GM21576 (cell line): ENCODE data around the gene ALPK3.

Experiments
- ATAC-seq: cut with Tn5 transposase; IDR thresholded peaks from one replicate; pipeline ENCODE4 v1.9.1; 2021; ENCODE audit warnings: mild to moderate bottlenecking, moderate library complexity; ENCODE audit not compliant: unreplicated experiment

Gene ALPK3

GRCh38 chr15:84816694-84817465, at the start of gene ALPK3:
Gene ALPK3 (plus strand): TSS chr15:84817356. CDS start chr15:84817453, 97 bp downstream.
- ATAC-seq = no peak

DNA sequence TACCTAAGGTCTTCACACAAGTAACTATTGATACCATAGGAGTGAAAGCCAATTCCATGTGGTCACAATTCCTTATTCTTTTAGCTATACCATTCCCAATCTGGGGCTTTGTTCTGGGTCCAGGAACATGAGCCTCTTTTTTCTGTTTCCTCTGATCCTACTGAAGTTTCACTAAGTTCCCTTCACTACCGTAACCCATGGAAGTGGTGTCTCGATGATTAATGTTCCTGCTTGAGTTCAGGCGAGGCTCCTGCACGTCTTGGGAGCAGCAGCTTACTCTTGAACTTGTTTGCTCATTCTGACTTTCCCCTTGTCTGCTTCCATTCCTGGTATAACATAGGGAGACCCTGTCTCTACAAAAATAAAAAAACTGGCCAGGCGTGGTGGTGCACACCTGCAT, 45.1 kb upstream of the ALPK3 start:
- no peak for ATAC-seq

DNA sequence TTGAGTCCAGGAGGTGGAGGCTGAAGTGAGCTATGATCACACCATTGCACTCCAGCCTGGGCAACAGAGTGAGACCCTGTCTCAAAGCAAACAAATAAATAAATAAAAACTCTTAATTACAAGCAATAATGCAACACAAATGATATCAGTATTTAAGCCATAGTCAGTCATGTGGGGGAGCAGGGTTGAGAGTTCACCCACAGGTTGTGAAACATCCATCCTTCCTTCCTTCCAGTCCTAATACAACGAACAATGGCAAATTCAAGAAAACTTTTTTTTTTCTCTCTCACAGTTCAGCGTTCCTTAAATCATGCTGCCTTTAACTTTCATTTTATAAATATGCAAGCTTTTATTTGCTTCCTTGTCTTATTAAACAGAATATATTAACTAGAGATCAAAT, 44.7 kb upstream of the ALPK3 start:
- no peak for ATAC-seq

GRCh38 chr15:84773716-84774115, 43.4 kb upstream of the ALPK3 start:
- ATAC-seq = no peak

DNA sequence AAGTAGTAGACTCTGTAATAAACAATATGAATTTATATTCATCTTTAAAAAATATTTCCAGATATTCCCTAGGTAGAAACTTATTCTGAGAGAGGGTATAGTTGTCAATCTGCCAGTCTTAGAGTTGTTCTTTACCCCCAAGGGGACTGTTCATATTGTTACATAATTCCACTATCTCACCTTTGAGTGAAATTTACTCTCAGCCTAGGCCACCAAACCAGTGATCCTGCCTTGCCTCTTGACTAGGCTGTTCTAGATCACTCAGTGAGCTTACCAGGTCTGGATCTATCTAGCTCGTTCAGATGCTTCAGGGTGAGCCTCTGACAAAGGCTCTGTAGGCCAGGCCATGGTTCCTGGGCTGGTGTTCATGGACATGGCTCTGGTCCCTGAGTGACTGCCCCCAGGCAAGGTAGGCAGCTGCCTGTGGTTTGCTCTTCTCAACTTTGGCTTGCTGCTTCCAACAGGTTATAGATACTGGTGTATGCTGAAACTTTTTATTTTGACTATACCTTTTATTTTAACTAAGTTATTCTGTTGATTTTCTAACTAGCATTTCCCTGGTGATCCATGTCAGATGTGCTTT, 41.2 kb upstream of the ALPK3 start:
- no peak for ATAC-seq

GRCh38 chr15:84778194-84778593, 39.0 kb upstream of the ALPK3 start:
- ATAC-seq = no peak

DNA sequence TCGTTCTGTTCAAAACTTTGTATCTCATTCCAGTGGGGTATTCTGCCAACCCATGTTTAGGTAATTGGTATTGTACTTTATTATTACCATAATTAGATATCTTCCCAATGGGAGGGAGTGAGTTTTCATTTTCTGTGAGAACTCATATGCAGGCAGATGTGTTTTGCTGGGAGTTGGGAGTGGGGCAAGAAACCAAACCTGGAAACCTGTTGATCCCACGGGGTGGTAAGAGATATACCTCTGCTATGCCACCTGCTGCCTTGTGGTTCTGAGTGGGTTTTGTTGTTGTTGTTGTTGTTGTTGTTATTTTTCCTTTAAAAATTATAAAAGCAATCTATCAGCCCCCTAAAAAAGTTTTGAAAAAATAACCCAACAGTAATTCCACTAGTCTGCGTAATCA, 36.7 kb upstream of the ALPK3 start:
- ATAC-seq = no peak

DNA sequence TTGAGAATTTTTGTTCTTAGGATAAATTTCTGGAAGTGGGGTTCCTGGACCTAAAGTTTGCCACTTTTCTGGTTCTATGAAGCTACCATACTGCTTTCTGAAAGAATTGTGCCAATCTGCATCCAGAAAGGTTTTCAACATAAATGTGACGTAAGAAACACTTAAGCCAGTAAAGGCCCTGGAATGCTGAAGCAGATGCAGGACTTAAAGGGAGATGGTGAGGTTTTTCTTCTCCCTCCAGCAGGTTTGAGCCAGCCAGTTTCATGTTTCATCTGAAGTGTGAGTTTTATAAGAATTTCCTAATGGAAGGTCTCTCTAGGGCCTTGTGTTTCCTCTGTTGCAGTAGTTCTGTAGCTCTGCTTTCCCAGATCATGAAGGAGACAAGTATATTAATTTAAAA, 35.7 kb upstream of the ALPK3 start:
- ATAC-seq = no peak

GRCh38 chr15:84782346-84782745, 34.8 kb upstream of the ALPK3 start:
- no peak for ATAC-seq

GRCh38 chr15:84783493-84784251, 33.5 kb upstream of the ALPK3 start:
- ATAC-seq = no peak

DNA sequence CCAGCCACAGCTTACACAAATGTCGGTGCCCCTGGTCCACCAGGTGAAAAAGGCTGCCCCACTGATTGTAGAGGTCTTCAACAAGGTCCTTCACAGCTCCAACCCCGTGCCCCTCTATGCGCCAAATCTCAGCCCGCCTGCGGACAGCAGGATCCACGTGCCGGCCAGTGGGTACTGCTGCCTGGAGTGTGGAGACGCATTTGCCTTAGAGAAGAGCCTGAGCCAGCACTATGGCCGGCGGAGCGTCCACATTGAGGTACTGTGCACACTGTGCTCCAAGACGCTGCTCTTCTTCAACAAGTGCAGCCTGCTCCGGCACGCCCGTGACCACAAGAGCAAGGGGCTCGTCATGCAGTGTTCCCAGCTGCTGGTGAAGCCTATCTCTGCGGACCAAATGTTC, 32.9 kb upstream of the ALPK3 start:
- ATAC-seq = no peak

- no peak for ATAC-seq
Observed at GRCh38 chr15:84785053-84785452, 32.1 kb upstream of the ALPK3 start.

DNA sequence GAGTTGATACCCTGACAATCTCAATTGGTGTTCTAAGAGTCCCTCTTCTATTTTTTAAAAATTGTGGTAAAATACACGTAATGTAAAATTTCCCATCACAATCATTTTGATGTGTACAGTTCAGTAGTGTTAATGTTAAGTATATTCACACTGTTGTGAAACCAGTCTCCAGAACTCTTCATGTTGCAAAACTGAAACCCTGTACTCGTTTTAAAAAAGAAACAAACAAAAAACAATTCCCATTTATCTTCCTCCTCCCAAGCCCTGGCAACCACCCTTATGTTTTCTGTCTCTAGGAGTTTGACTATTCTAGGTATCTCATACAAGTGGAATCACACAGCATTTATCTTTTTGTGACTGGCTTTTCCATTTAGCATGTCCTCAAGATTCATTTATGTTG, 28.7 kb upstream of the ALPK3 start:
- ATAC-seq = no peak

GRCh38 chr15:84789762-84790161, 27.4 kb upstream of the ALPK3 start:
- ATAC-seq = no peak

- ATAC-seq = no peak
Observed at GRCh38 chr15:84790676-84791075, 26.5 kb upstream of the ALPK3 start.

GRCh38 chr15:84791763-84792162, 25.4 kb upstream of the ALPK3 start:
- ATAC-seq = no peak

DNA sequence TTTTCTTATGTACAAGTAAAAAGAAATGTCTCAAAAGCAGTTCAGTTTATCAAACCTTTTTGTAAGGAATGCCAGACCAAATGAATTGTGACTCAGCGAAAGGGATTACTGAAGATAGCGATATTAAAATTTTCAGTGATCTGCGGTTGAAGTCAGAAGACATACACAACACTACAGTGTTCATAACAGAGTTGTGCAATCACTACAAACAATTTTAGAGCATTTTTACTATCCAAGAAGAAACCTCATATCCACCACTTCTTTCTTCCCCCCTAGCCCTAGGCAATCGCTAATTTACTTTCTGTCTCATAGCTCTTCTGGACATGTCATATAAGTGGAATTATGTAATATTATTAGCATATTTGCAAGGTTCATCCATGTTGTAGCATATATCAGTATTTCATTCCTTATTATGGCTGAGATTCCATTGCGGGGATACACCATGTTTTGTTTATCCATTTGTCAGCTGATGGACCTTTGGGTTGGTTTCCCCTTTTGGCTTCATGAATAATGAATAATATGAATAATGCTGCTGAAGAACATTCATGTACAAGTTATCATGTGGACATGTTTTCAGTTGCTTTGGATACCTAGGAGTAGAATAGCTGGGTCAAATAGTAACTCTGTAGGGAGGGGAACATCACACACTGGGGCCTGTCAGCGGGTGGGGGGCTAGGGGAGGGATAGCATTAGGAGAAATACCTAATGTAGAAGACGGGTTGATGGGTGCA, 23.6 kb upstream of the ALPK3 start:
- ATAC-seq = no peak

GRCh38 chr15:84794162-84794547, 23.0 kb upstream of the ALPK3 start:
- ATAC-seq = no peak

DNA sequence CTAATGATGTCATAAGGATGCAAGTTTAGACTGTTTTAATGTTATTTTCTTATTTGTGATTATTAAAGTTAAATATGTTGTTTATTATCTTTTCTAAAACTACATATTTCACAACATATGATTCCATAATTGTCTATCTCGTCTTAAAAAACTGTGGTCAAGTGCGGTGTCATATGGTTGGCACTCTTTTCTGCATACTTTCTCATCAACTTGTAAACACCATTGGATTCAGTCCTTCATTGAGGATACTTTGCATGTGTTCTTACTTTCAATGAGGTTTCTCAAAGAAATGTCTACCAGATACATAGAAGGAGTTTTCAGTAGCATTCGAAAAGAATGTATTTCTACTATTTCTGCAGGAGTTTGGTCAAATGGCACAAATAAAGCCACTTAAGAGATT, 22.0 kb upstream of the ALPK3 start:
- no peak for ATAC-seq

- no peak for ATAC-seq
Observed at GRCh38 chr15:84797212-84797611, 19.9 kb upstream of the ALPK3 start.

- no peak for ATAC-seq
Observed at GRCh38 chr15:84797801-84798200, 19.4 kb upstream of the ALPK3 start.
